GM23248 (cell line): ENCODE results near the gene PCDHGA6. TPM values are rescaled to one million over a fixed set of nuclear protein-coding genes. Genes with fewer than 3 reads are reported as not detected.
"Not testable (repeated sequence)": the region's sequence is repeated elsewhere in the genome, so short reads cannot be mapped to it uniquely, and the experiment has no call there.

Source experiments
- DNase-seq: peaks from one replicate; pipeline ENCODE4 v3.0.0-alpha.2; 2015
- H2AFZ ChIP-seq: fragments of 200-600 bp; sonication (generic); 2 replicates; pipeline ENCODE4 v1.6.1; 2016; ENCODE audit warnings: antibody characterized with exemption
- H3F3A ChIP-seq: fragments of 200-600 bp; sonication (generic); 2 replicates; pipeline ENCODE4 v1.6.1; 2016; ENCODE audit warnings: mild to moderate bottlenecking, antibody characterized with exemption, mixed run types; ENCODE audit not compliant: insufficient read depth
- H3K27ac ChIP-seq: fragments of 200-600 bp; sonication (generic); 2 replicates; pipeline ENCODE4 v1.5.1; 2016; ENCODE audit warnings: mild to moderate bottlenecking
- H3K27me3 ChIP-seq: fragments of 200-600 bp; sonication (generic); replicated peaks from 2 replicates; pipeline ENCODE4 v1.6.1; 2016; ENCODE audit warnings: mild to moderate bottlenecking; ENCODE audit not compliant: insufficient read depth
- H3K36me3 ChIP-seq: fragments of 200-600 bp; sonication (generic); 2 replicates; pipeline ENCODE4 v1.6.1; 2016; ENCODE audit warnings: low read depth, mild to moderate bottlenecking
- H3K4me1 ChIP-seq: fragments of 200-600 bp; sonication (generic); 2 replicates; pipeline ENCODE4 v1.6.1; 2016; ENCODE audit warnings: mild to moderate bottlenecking; ENCODE audit not compliant: insufficient read depth
- H3K4me2 ChIP-seq: fragments of 200-600 bp; sonication (generic); one replicate; pipeline ENCODE4 v1.6.1; 2016; ENCODE audit warnings: mild to moderate bottlenecking; ENCODE audit not compliant: unreplicated experiment
- H3K4me3 ChIP-seq: fragments of 200-600 bp; sonication (generic); 2 replicates; pipeline ENCODE4 v1.5.1; 2016; ENCODE audit warnings: mild to moderate bottlenecking
- H3K79me2 ChIP-seq: fragments of 200-600 bp; sonication (generic); 2 replicates; pipeline ENCODE4 v1.6.1; 2016; ENCODE audit warnings: mild to moderate bottlenecking; ENCODE audit not compliant: insufficient read depth
- H3K9ac ChIP-seq: fragments of 200-600 bp; sonication (generic); 2 replicates; pipeline ENCODE4 v1.6.1; 2016; ENCODE audit warnings: mild to moderate bottlenecking
- H3K9me2 ChIP-seq: fragments of 200-600 bp; sonication (generic); 2 replicates; pipeline ENCODE4 v1.6.1; 2016; ENCODE audit warnings: mixed run types, mild to moderate bottlenecking, moderate library complexity; ENCODE audit not compliant: insufficient read depth
- H3K9me3 ChIP-seq: fragments of 200-600 bp; sonication (generic); one replicate; pipeline ENCODE4 v1.6.1; 2017; ENCODE audit warnings: low read depth
- H4K20me1 ChIP-seq: fragments of 200-600 bp; sonication (generic); 2 replicates; pipeline ENCODE4 v1.6.0; 2016; ENCODE audit not compliant: insufficient read depth
- EZH2 ChIP-seq: fragments of 200-600 bp; sonication (generic); IDR thresholded peaks from 2 replicates; pipeline ENCODE4 v1.6.1; 2018; ENCODE audit warnings: antibody characterized with exemption, mild to moderate bottlenecking; ENCODE audit not compliant: insufficient read depth, poor library complexity, severe bottlenecking
- EZH2phosphoT487 ChIP-seq: fragments of 200-600 bp; sonication (generic); IDR thresholded peaks from 2 replicates; pipeline ENCODE4 v1.6.1; 2018; ENCODE audit warnings: antibody characterized with exemption, moderate library complexity, mild to moderate bottlenecking, low read depth; ENCODE audit not compliant: insufficient read depth
- WGBS, 2 experiments: methylation state at CpG; one replicate each; pipeline ENCODE4 v1.1.6; 2015 to 2017; ENCODE audit warnings: low lambda C conversion rate in 2 of 2, low coverage in 1 of 2; ENCODE audit errors: missing lambda C conversion rate in 2 of 2; 5-methylcytosine and 5-hydroxymethylcytosine counted together
- in situ Hi-C: fragments of 300-500 bp; cut with MboI; formaldehyde crosslinking; loops from 2 replicates; pipeline ENCODE4 v1.15.0; 2020
- polyA plus RNA-seq: library from polyadenylated mRNA; unstranded; fragments of >200 nt; fragmentation: Nextera tagmentation; extraction: Ambion mirVana; gene quantifications from 2 replicates; pipeline ENCODE4 v1.2.1, GENCODE V29; 2016
- total RNA-seq: library from RNA; depleted of rRNA; stranded (reverse); fragments of >200 nt; shearing (Covaris generic); gene quantifications from 2 replicates; pipeline ENCODE4 v1.2.3, GENCODE V29; 2014; rRNA removed

PCDHGA6 gene
- total RNA-seq, result 5.4 and 5.8 TPM in 2 replicates
- polyA plus RNA-seq, result 2.1 and 2.6 TPM in 2 replicates

DNA sequence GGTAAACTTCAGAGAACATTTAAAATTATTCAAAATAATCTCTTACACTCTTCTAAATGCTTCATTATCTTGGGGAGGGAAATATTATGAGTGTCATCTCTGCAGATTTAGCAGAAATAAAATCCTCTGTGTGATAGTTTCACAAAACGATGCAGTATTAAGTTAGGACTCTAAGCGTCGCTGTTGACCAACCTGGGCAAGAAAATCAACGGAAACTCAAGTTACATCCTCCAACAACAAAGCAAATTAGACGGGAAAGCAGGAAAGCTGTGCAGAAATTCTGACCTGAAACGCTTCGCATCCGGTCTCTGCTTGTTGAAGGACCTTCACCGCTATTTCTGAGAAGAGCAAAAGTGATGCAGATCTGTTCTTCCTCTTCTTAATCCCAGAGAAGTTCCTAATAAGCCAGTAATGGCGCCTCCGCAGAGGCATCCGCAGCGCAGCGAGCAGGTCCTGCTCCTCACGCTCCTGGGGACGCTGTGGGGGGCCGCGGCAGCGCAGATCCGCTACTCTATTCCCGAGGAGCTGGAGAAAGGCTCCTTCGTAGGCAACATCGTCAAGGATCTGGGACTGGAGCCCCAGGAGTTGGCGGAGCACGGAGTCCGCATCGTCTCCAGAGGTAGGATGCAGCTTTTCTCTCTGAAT lies at the start of gene PCDHGA6:
TSS of gene PCDHGA6 (plus strand) at position 219 of the 645 bp plus-strand sequence. CDS start at position 412, 193 bp downstream.
- WGBS, 2 experiments, result 13 to 20% methylated on average over 27 of the region's 27 CpGs
- no peaks in the 10 kb centered on the region for H3K9me3 ChIP-seq
- peak; percentile 64 for DNase-seq
- H3K4me3 ChIP-seq, result peak within 1 kb of the TSS; percentile 77
- H4K20me1 ChIP-seq, result no peaks in the 10 kb centered on the region
- H3K79me2 ChIP-seq, result no peaks in the 10 kb centered on the region
- H3K27ac ChIP-seq, result peak within 1 kb of the TSS; percentile 44
- no peak for TF ChIP-seq EZH2
- TF ChIP-seq EZH2phosphoT487, result no peak
- no peaks in the 10 kb centered on the region for H3K4me1 ChIP-seq
- peak within 1 kb of the TSS; percentile 80 for H3K4me2 ChIP-seq
- H3K9ac ChIP-seq, result peak within 1 kb of the TSS; percentile 67
- H3K36me3 ChIP-seq, result no peaks in the 10 kb centered on the region
- H3K27me3 ChIP-seq, result no peaks in the 10 kb centered on the region
- H3F3A ChIP-seq, result no peaks in the 10 kb centered on the region
- in situ Hi-C loops, result no loop called here
- peak within 1 kb of the TSS; percentile 92 for H2AFZ ChIP-seq
- H3K9me2 ChIP-seq, result no peaks in the 10 kb centered on the region

DNA sequence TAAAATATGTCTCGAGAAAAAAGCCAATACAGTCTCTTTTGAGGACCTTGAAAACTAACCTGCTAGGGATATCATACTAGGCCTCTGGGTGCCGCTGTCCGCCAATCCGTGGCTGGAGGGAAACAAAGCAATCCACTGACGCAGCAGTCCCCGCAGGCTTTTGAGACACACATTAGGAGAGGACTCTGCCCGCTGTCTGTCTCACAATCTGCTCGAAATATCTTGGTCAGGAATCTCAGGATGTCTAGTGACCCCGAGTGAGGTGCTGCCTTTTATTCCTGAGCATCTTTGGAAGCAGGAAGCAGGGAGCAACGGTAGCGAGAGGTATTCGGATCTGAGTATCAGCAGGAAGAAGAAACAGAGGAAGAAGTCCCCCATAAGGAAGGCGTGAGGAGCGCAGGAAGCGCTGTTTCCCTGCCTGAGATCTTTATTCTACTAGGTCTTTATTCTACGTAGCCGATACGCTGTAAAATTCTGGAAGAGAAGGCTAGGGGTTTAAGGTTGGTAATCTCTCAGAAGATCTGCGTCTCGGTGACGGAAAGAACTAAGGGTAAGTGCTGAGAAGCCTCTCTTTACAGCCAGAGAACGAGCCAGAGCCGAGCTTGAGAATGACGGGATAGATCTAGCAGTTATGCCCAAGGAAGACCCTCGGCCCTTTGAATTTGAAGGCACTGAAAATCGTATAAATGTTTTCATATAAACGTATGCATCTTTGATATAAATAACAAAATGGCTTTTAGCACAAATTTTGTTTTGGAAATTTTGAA lies 47.4 kb upstream of the PCDHGA6 start:
- TF ChIP-seq EZH2 (no peak), EZH2phosphoT487 (no peak)
- in situ Hi-C loops, result no loop called here
- H3K27ac ChIP-seq, result peak overlapping the region; percentile 62
- H3K9me3 ChIP-seq, result no peaks in the 10 kb centered on the region
- peak overlapping the region; percentile 79 for H3K9ac ChIP-seq
- peak overlapping the region; percentile 82 for H3K4me3 ChIP-seq
- 22 to 25% methylated on average over 27 of the region's 27 CpGs for WGBS, 2 experiments
- H2AFZ ChIP-seq, result peak overlapping the region; percentile 93
- no peaks in the 10 kb centered on the region for H4K20me1 ChIP-seq
- H3F3A ChIP-seq, result 0 out of 2 replicates have a peak, but pooled peaks cover under 1% of the 10 kb centered on the region
- no peaks in the 10 kb centered on the region for H3K79me2 ChIP-seq
- DNase-seq, result peak; percentile 91
- no peaks in the 10 kb centered on the region for H3K36me3 ChIP-seq
- H3K9me2 ChIP-seq, result no peaks in the 10 kb centered on the region
- no peaks in the 10 kb centered on the region for H3K4me1 ChIP-seq
- H3K27me3 ChIP-seq, result no peaks in the 10 kb centered on the region
- peak overlapping the region; percentile 84 for H3K4me2 ChIP-seq

DNA sequence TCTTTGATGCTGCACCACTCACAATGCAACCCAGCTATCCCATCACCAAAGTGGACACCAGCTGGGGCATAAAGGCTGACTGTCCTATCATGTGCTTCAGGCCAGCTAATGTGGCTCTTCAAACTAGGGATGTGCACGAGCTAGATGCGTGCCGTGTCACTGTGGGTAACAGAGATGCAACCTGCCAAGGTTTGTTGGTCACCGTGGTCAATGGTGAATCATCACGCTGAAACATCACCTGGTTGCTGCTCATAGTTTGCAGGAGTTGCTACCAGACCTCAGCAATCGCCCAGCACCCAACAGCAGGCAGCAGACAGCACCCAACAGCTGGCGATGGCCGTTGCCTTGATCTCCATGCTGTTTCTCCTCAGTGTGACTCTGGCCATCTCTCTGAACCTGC lies 45.5 kb upstream of the PCDHGA6 start:
- no peak overlapping the region for H3K27ac ChIP-seq
- no peak overlapping the region for H3K4me3 ChIP-seq
- no peak overlapping the region for H3K9ac ChIP-seq
- WGBS, 2 experiments, result 67 to 72% methylated on average over 8 of the region's 8 CpGs
- H2AFZ ChIP-seq, result no peak overlapping the region
- H3K4me1 ChIP-seq, result no peaks in the 10 kb centered on the region
- no peak overlapping the region for H3K4me2 ChIP-seq
- H4K20me1 ChIP-seq, result no peaks in the 10 kb centered on the region
- no peaks in the 10 kb centered on the region for H3K36me3 ChIP-seq
- H3K79me2 ChIP-seq, result no peaks in the 10 kb centered on the region
- H3K9me3 ChIP-seq, result no peaks in the 10 kb centered on the region
- no peaks in the 10 kb centered on the region for H3F3A ChIP-seq
- in situ Hi-C loops, result no loop called here
- TF ChIP-seq EZH2phosphoT487 (no peak), EZH2 (no peak)
- no peaks in the 10 kb centered on the region for H3K27me3 ChIP-seq
- no peak for DNase-seq
- H3K9me2 ChIP-seq, result no peaks in the 10 kb centered on the region

DNA sequence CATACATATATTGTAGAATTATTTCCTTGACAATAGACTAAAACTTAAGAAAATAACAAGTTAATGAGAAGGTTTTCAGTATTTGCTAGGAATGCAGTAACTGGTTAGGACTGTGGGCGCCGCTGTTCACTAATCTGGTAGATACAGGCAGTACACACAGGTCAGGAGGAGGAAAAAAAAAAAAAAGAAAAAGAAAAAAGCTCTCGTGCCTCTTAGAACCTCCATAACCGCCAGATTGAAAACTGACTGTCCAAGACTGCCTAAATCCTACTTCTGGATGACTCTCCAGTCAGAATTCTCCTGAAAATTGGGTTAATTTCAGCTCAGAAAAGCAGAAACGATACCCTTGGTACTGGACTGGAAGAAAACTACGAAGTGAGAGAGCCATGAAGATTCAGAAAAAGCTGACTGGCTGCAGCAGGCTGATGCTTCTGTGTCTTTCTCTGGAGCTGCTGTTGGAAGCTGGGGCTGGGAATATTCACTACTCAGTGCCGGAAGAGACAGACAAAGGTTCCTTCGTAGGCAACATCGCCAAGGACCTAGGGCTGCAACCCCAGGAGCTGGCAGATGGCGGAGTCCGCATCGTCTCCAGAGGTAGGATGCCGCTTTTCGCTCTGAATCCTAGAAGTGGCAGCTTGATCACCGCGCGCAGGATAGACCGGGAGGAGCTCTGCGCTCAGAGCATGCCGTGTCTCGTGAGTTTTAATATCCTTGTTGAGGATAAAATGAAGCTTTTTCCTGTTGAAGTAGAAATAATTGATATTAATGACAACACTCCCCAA lies 43.2 kb upstream of the PCDHGA6 start, which contains the start of gene PCDHGA1:
TSS of gene PCDHGA1 (plus strand) at position 216 of the 782 bp plus-strand sequence.
- H3K27me3 ChIP-seq, result no peaks in the 10 kb centered on the region
- H3K27ac ChIP-seq, result peak within 1 kb of the TSS; percentile 46
- 30 to 42% methylated on average over 21 of the region's 21 CpGs for WGBS, 2 experiments
- H2AFZ ChIP-seq, result peak within 1 kb of the TSS; percentile 96
- peak within 1 kb of the TSS; percentile 86 for H3K4me2 ChIP-seq
- no peaks in the 10 kb centered on the region for H3K4me1 ChIP-seq
- H3F3A ChIP-seq, result no peaks in the 10 kb centered on the region
- peak within 1 kb of the TSS; percentile 75 for H3K9ac ChIP-seq
- no peaks in the 10 kb centered on the region for H3K9me2 ChIP-seq
- no peak for TF ChIP-seq EZH2phosphoT487
- no peak for TF ChIP-seq EZH2
- H3K36me3 ChIP-seq, result no peaks in the 10 kb centered on the region
- DNase-seq, result peak; percentile 86
- no peaks in the 10 kb centered on the region for H3K79me2 ChIP-seq
- in situ Hi-C loops, result loop anchor here (10.0 kb wide), 1 partner anchor 234 kb away; no protein-coding TSS in a partner anchor
- peak within 1 kb of the TSS; percentile 80 for H3K4me3 ChIP-seq
- H4K20me1 ChIP-seq, result no peaks in the 10 kb centered on the region
- H3K9me3 ChIP-seq, result no peaks in the 10 kb centered on the region

DNA sequence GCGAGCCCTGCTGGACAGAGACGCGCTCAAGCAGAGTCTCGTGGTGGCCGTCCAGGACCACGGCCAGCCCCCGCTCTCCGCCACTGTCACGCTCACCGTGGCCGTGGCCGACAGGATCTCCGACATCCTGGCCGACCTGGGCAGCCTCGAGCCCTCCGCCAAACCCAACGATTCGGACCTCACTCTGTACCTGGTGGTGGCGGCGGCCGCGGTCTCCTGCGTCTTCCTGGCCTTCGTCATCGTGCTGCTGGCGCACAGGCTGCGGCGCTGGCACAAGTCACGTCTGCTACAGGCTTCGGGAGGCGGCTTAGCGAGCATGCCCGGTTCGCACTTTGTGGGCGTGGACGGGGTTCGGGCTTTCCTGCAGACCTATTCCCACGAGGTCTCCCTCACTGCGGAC lies 41.1 kb upstream of the PCDHGA6 start:
- H4K20me1 ChIP-seq, H3K27ac ChIP-seq, H3K36me3 ChIP-seq, DNase-seq, H3K4me2 ChIP-seq, H3K9ac ChIP-seq, H3K9me2 ChIP-seq, H3F3A ChIP-seq, H3K9me3 ChIP-seq, H3K4me3 ChIP-seq, H3K79me2 ChIP-seq, H3K27me3 ChIP-seq, H2AFZ ChIP-seq, H3K4me1 ChIP-seq: not testable (repeated sequence)
- in situ Hi-C loops, result loop anchor here (10.0 kb wide), 1 partner anchor 232 kb away; no protein-coding TSS in a partner anchor
- WGBS, 2 experiments, result 49 to 51% methylated on average over 29 to 39 of the region's 39 CpGs
